GM15510 (cell line): Measurements from ENCODE around the gene DMRT1.

Experiments used
- POLR2A ChIP-seq: IDR thresholded peaks from 3 replicates; pipeline ENCODE4 v1.6.1; 2011; ENCODE audit warnings: borderline replicate concordance; ENCODE audit not compliant: insufficient read length; ENCODE audit errors: extremely low read depth

The DMRT1 gene

DNA sequence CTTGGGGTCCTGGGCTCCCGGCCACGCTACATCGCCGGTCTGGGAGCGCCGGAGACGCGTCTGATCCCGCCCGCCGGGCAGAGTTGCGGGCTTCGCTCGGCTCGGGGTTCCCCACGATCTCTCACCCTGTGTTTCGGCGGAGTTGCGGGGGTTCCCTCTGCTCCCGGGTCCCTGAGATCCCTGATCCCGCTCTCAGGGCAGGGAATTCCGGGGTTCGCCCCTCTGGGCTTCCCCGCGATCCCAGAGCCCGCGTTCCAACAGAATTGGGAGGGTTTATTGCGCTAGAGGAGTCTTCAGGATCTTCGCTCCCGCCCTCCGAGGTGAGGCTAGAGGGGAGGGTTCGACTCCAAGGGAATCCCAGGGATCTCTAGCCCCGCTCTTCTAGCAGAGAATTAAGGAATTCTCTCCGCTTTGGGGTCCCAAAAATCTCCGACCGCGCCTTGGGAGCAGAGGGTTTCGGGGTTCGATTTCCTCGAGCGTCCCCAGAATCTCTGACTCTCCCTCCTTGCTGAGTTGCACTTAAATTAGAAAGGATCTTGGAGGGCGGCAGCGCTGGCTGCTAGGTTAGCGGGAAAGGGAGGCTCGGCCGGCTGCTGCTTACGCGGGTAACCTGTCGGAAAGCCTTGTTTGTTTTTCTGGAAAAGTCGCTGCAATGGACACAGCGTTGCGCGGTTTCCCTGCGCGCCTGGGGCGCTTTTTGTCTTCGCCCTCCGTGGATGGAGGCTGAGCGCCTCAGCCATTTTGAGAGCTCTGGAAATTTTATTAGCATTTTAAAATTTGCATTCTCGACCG is 1.3 kb downstream of the DMRT1 start:
- TF ChIP-seq POLR2A, result no peak

DNA sequence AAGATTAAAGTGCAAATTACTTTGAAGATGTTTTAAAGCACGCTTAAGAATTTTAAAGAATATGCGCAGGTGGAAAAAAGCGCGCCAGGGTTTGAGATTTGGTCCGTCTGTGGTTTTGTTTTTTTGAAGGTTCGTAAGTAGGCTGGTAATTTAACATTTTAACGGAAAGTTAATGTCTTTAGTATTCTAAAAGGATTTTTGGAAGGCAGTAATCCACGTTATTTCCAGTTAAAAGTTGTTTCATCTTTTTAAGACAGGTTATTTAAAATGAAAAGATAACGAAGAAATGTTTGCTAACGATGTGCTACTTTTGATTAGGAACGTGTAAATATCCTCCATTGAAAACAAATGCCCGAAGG is 1.9 kb downstream of the DMRT1 start:
- no peak for TF ChIP-seq POLR2A

DNA sequence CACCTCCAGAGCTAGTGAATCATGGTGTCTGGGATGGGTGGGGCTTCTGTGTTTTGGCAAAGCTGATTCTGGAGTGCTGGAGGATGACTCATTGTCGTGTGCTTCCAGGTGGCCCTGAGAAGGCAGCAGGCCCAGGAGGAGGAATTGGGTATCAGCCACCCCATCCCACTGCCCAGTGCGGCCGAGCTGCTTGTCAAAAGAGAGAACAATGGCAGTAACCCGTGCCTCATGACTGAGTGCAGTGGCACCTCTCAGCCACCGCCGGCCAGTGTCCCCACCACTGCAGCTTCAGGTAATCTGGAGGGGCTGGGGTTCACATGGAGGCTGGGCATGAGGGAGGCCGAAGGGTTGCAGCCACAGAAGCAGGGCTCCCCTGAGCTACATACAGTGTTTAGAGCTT is 5.4 kb downstream of the DMRT1 start:
- TF ChIP-seq POLR2A, result no peak

GRCh38 chr9:847505-847904 is 6.0 kb downstream of the DMRT1 start:
- TF ChIP-seq POLR2A, result no peak

DNA sequence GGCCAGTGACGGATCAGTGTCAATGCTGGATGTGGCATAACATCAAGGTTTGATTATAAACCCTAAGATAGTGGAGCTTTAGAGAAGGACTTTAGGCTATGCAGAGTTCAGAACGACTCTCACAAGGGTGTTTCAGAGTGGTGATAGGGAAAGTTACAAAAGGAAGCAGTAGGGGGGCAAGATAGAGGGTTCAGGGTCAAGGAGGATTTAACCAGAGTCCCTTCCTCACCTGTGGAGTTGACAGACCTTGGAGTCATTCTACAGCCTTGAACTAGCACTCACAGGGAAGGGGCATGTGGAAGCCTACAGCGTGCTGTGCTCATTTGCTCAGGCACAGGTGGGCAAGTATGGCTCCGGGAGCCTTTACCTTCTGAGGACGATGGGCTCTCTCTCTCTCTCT is 7.9 kb downstream of the DMRT1 start:
- TF ChIP-seq POLR2A, result no peak

DNA sequence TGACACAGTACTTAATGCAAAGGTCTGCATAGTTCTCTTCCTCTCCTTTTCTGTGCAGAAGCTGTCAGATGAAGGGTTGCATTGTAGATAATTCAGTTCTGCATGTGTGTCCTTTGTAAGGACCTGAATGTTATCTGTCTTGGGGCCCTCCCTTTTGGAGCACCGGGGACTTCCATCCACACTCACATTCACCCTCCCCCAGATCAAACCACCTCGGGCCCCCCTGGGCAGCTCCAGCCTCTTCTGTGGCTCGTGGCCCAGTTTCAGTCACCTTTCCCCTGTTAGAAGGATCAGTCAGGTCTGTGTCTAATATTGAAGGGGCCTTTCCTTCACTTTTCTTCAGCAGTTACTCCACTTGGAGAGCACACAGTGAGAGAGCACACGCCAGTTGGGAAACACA is 11.0 kb downstream of the DMRT1 start:
- no peak for TF ChIP-seq POLR2A

GRCh38 chr9:859251-859650 is 17.8 kb downstream of the DMRT1 start:
- no peak for TF ChIP-seq POLR2A

DNA sequence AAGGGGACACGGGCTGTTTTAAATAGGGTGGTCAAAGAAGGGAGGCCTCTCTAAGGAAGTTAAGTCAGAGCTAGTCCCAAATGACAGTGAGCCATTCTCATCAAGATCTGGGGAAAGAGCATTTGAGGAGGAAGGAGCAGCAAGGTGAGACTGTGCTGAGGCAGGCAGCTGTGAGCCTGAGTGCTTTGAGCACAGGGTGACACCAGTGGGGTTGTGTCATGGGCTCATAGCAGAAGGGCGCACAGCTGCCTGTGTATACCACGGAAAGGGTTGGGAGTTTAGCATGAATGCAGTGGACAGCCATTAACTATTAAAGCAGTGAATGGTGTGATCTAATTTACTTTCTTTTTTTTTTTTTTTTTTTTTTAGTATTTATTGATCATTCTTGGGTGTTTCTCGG is 19.2 kb downstream of the DMRT1 start:
- TF ChIP-seq POLR2A, result no peak

DNA sequence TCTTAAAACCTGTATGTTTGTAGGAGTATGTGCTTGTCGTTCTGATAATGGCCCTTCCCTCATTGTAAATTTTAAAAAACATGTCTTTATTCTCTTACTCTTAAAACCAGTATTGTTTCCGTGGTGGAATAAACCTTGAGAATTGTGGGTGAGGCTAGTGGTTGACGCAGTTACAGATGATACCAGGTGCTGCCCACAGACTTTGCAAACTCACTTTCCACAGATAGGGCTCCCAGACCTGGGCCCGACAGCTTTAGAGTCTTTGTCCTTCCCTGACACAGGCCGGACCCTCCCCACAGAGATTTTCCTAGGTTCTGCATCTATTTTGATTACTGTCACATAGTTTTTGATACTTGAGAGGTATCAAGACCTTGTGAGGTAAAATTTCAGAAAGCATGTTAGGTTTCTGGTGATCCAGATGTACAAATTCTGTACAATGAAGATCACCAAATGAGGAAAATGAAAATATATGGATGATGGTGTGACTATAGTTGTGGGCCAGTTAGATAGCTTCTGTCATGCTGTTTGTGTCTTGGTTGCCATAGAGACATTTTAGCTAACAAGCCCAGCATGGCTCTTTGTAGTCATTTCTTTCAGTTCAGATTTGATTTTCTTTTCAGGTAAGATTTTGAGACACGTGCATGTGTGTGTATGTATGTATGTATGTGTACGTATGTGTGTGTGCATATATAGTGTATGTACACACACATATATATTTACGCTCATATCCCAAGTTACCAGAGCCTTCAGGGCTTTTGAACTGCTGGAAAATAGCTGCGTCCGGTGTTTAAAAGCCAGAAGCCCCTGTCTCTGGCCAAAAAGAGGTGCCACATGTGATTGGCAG is 33.8 kb downstream of the DMRT1 start:
- no peak for TF ChIP-seq POLR2A

DNA sequence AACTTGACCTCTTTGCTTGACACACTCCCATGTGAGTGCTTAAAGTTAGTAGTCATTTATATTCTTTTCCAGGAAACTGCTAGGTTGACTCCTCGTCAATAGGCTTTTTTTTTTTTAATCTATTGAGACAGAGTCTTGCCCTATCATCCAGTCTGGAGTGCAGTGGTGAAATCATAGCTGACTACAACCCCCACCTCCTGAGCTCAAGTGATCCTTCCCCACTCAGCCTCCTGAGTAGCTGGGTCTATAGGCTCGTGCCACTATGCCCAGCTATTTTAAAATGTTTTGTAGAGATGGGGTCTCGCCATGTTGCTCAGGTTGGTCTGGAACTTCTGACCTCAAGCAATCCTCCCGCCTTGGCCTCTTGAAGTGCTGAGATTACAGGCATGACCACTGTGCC is 34.9 kb downstream of the DMRT1 start:
- no peak for TF ChIP-seq POLR2A

- no peak for TF ChIP-seq POLR2A
These were observed 36.7 kb downstream of the DMRT1 start for GRCh38 chr9:878239-878638.

DNA sequence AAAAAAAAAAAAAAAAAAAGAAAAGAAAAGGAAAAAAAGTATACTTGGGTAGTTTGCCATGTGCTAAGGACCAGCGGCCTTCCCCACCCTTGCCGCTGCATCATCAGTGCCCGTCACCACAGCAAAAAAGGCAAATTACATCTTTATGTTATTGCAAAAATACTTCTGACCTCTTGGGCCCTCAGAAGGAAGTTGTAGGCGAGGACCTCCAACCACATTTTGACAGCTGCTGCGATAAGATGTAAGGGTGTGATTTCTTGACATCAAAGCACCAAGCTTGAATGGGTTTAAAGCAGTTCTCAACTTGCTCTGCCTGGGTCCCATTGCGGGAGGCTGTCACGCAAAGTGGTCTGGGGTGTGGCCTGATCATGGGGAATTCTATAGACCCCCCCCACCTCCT is 39.2 kb downstream of the DMRT1 start:
- TF ChIP-seq POLR2A, result no peak

GRCh38 chr9:882416-882924 is 41.0 kb downstream of the DMRT1 start:
- TF ChIP-seq POLR2A, result no peak

DNA sequence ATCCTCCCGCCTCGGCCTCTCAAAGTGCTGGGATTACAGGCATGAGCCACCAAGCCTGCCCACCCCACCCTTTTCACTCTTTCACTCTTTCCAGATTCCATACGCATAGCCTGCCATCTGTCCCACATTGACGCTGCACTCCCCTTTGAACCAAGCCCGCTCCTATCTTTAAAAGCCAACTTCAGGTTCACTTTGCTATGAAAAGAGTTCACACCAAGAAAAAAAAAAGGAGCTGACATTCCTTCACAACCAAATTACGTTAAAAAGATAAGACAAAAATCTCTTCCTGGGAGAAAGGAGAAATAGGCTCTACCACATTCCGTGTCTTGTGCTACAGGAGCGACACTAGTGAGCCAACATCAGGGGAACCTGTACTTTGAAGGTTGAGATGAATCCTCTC is 41.5 kb downstream of the DMRT1 start:
- TF ChIP-seq POLR2A, result no peak

- TF ChIP-seq POLR2A, result no peak
These were observed 45.4 kb downstream of the DMRT1 start for GRCh38 chr9:886886-887285.

- no peak for TF ChIP-seq POLR2A
These were observed 50.6 kb downstream of the DMRT1 start for GRCh38 chr9:892123-892522.
